ENCODE results near the gene ZBTB16. TPM values are rescaled to one million over a fixed set of nuclear protein-coding genes. Genes with fewer than 3 reads are reported as not detected.

Gene ZBTB16
- total RNA-seq, 1 experiment from 2014 or later = 0.44 TPM

DNA sequence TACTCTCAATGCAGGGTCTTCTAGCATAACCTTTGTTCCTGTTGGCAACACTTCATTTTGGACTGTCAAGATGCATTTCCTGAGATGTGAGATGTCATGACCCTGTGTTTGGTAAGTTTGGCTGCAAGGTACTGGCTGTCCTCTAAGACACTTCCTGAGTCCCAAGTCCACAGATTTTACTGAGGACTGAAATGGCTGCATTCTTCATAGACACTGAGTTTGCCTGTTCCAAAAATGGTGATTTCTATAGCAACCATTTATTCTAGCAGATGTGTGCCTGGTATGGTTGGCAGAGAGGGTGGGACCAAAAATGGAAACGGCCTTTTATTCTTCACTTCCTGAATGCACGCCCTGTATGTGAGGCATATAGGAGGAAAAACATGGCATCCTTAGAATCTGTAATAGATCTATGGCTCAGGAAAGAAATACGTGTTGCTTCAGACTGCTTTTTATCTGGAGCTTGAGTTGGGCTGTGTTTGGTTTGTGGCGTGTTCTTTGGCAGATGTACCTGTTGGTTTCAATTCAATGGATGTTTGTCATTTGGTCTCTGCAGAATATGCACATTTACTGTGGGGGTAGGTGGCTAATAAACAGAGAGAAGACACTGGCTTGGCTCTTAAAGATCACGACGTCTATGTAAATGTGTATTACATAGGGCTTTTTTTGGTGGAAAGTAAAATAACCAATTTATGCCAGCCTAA, 62.4 kb downstream of the ZBTB16 start:
- no peak overlapping the region for H3K27ac ChIP-seq
- no peaks in the 10 kb centered on the region for H3F3A ChIP-seq (ENCODE audit: insufficient read depth, low read depth)
- H4K20me1 ChIP-seq (ENCODE audit: insufficient read depth) = no peaks in the 10 kb centered on the region
- no peaks in the 10 kb centered on the region for H3K79me2 ChIP-seq (ENCODE audit: low read depth)
- ChIA-PET CTCF (no interaction called here), POLR2A (ENCODE audit: unreplicated experiment) (no interaction called here)
- BruUV-seq (replicated peaks) = no TSS peak
- H3K27me3 ChIP-seq (ENCODE audit: insufficient read depth, low read depth) = peaks cover 99% of the 10 kb centered on the region
- no peaks in the 10 kb centered on the region for H3K4me1 ChIP-seq (replicated peaks; ENCODE audit: insufficient read depth)
- H3K4me2 ChIP-seq = no peak overlapping the region
- no peaks in the 10 kb centered on the region for H3K9me3 ChIP-seq (ENCODE audit: insufficient read depth, low read depth)
- no peaks in the 10 kb centered on the region for H3K36me3 ChIP-seq (ENCODE audit: low read depth)
- DNase-seq = no peak
- no peak overlapping the region for H3K4me3 ChIP-seq
- intact Hi-C loops (cut with micrococcal nuclease; ENCODE audit: unreplicated experiment) = no loop called here
- no peak for TF ChIP-seq EZH2 (IDR thresholded peaks at IDR 0.05; ENCODE audit: low read depth)
- TF ChIP-seq, protein P1, sequence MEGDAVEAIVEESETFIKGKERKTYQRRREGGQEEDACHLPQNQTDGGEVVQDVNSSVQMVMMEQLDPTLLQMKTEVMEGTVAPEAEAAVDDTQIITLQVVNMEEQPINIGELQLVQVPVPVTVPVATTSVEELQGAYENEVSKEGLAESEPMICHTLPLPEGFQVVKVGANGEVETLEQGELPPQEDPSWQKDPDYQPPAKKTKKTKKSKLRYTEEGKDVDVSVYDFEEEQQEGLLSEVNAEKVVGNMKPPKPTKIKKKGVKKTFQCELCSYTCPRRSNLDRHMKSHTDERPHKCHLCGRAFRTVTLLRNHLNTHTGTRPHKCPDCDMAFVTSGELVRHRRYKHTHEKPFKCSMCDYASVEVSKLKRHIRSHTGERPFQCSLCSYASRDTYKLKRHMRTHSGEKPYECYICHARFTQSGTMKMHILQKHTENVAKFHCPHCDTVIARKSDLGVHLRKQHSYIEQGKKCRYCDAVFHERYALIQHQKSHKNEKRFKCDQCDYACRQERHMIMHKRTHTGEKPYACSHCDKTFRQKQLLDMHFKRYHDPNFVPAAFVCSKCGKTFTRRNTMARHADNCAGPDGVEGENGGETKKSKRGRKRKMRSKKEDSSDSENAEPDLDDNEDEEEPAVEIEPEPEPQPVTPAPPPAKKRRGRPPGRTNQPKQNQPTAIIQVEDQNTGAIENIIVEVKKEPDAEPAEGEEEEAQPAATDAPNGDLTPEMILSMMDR (conservative IDR thresholded peaks at IDR 0.05) = no peak
- no peak overlapping the region for H2AFZ ChIP-seq
- H3K9me2 ChIP-seq (ENCODE audit: insufficient read depth) = no peaks in the 10 kb centered on the region

DNA sequence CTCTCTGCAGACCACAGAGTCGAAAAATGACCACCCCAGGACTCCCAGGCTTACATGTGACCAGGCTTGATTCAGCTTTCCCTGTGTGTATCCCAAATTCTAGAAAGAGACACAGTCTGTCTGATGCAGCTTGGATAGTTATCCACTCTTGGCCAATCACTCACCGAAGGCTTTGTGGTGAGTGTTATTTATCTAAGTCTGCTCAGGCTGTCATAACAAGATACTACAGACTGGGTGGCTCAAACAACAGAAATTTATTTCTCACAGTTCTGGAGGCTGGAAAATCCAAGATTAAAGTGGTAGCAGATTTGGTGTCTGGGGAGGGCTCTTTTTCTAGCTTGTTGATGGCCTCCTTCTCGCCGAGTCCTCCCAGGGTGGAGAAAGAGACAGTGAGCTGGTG, 63.2 kb downstream of the ZBTB16 start:
- Histone ChIP-seq H3K4me3 (no peak overlapping the region), H3K27ac (no peak overlapping the region), H4K20me1 (ENCODE audit: insufficient read depth) (no peaks in the 10 kb centered on the region), H3K36me3 (ENCODE audit: low read depth) (no peaks in the 10 kb centered on the region), H3F3A (ENCODE audit: insufficient read depth, low read depth) (no peaks in the 10 kb centered on the region), H3K27me3 (ENCODE audit: insufficient read depth, low read depth) (peaks cover 99% of the 10 kb centered on the region), H3K79me2 (ENCODE audit: low read depth) (no peaks in the 10 kb centered on the region), H2AFZ (no peak overlapping the region), H3K9me3 (ENCODE audit: insufficient read depth, low read depth) (no peaks in the 10 kb centered on the region), H3K4me1 (replicated peaks; ENCODE audit: insufficient read depth) (no peaks in the 10 kb centered on the region), H3K9me2 (ENCODE audit: insufficient read depth) (no peaks in the 10 kb centered on the region), H3K4me2 (no peak overlapping the region)
- no peak for DNase-seq
- CTCF ChIA-PET = no interaction called here
- POLR2A ChIA-PET (ENCODE audit: unreplicated experiment) = no interaction called here
- intact Hi-C loops (cut with micrococcal nuclease; ENCODE audit: unreplicated experiment) = no loop called here
- TF ChIP-seq, protein P1 (conservative IDR thresholded peaks at IDR 0.05) = no peak
- no peak for TF ChIP-seq EZH2 (IDR thresholded peaks at IDR 0.05; ENCODE audit: low read depth)
- no TSS peak for BruUV-seq (replicated peaks)

DNA sequence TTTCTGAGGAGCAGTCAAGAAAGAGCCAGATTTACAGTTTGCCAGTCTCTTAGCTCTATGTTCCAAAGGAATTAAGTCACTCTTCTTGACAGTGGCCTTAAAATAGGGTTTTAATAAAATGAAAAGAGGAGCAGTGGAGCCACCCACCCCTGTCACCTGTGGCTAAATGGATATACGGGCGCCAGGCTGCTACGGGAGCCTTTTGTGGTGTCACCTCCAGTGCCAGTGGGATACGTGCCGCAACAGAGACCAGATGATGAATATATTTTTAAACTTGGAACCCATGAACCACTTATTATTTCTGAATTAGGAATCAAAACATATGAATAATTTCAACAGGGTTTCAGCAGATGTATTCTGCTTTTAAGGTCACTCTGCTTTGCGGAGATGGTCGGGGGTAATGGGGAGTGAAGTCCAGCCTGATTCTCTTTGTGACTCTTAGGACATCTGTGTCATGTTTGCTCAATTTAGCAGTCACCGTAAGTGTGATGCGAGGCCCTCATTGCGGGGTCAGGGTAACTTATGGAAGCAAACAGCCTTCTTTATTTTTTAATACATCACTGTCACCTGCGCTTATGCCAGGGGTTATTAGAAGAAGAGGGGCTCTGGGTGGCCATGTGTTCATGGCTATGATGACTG, 64.3 kb downstream of the ZBTB16 start:
- Histone ChIP-seq H3K9me2 (ENCODE audit: insufficient read depth) (no peaks in the 10 kb centered on the region), H3K36me3 (ENCODE audit: low read depth) (no peaks in the 10 kb centered on the region), H3K4me3 (no peak overlapping the region), H3F3A (ENCODE audit: insufficient read depth, low read depth) (no peaks in the 10 kb centered on the region), H3K79me2 (ENCODE audit: low read depth) (no peaks in the 10 kb centered on the region), H2AFZ (no peak overlapping the region), H3K4me1 (replicated peaks; ENCODE audit: insufficient read depth) (no peaks in the 10 kb centered on the region), H3K27ac (no peak overlapping the region), H3K4me2 (no peak overlapping the region), H4K20me1 (ENCODE audit: insufficient read depth) (no peaks in the 10 kb centered on the region), H3K27me3 (ENCODE audit: insufficient read depth, low read depth) (peaks cover 99% of the 10 kb centered on the region), H3K9me3 (ENCODE audit: insufficient read depth, low read depth) (no peaks in the 10 kb centered on the region)
- ChIA-PET POLR2A (ENCODE audit: unreplicated experiment) (no interaction called here), CTCF (no interaction called here)
- DNase-seq = no peak
- no TSS peak for BruUV-seq (replicated peaks)
- intact Hi-C loops (cut with micrococcal nuclease; ENCODE audit: unreplicated experiment) = no loop called here
- no peak for TF ChIP-seq EZH2 (IDR thresholded peaks at IDR 0.05; ENCODE audit: low read depth)
- TF ChIP-seq, protein P1 (conservative IDR thresholded peaks at IDR 0.05) = no peak
